D341Med (cell line): Measurements from ENCODE around the gene LMO7.
"Not testable (repeated sequence)": the region's sequence is repeated elsewhere in the genome, so short reads cannot be mapped to it uniquely, and the experiment has no call there.

ENCODE experiments used
- DNase-seq: peaks from one replicate; pipeline ENCODE4 v3.0.0; 2012; ENCODE audit warnings: low spot score

Gene LMO7

DNA sequence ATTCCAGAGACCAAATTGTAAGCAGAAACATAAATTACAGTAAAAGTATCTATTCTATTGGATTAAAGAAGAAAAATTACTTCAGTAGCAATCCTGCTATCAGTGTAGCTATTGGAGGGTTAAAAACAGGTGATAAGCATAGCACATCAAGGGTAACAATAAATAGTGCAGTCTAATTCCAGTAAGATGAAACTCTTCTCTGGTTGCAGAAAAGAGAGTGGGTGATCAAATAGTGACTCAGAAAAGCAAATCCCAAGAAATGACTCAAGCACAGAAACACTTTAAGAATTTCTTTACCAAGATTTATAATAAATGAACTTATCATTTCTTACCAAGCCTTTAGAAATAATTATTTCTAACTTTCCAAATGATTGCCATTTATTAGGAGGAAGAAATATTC is 135.7 kb downstream of the LMO7 start:
- no peak for DNase-seq

DNA sequence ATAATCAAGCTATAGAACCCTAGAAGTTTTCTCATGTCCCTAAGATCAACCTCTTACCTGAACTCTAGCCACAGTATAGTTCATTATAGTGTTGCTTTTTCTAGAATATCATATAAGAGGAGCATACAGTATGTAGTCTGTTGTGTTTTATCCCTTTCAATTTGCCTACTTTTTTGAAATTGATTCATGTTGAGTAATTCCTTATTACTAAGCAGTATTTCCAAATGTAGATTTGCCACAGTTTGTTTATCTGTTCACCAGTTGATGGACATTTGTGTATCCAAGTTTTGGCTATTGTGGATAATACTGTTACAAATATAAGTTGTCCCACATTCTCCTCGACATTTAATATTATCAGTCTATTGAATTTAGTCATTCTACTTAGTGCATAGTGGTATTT is 138.0 kb downstream of the LMO7 start:
- DNase-seq, result no peak

DNA sequence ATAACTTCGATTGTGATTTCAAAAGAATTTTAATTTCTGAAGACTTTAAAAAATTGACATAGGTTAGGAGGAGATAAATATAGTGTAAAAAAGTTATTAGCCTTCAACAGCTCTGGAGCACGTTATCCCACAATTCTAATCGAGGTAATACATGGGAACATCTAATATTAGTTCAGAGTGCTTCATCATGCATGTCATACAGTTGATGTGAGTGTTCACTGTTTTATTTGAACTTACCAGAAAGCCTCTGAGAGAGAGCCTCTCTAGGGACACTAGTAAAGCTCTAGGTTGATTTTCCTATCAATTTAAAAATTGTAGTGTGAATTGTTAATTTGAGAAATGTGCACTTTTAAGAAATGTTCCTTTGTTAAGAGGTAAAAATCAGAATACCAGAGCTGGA is 140.4 kb downstream of the LMO7 start:
- DNase-seq, result no peak

DNA sequence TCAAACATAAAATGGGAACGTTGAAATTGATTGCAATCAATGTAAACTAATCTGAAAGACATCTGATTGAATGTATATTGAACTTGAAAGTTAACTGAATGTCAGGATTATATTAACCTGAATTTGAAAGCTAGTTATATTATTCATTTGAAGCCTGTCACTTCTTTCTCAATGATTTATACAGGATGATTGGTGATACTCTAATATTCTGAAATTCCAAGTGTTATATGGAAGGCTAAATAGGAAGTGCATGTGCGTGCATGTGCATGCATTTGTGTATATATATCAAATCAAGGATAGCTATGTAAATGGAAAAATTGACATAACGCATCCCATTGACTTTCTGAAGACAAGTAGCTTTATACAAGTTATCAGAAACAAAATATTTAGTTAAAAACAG is 143.3 kb downstream of the LMO7 start:
- no peak for DNase-seq

DNA sequence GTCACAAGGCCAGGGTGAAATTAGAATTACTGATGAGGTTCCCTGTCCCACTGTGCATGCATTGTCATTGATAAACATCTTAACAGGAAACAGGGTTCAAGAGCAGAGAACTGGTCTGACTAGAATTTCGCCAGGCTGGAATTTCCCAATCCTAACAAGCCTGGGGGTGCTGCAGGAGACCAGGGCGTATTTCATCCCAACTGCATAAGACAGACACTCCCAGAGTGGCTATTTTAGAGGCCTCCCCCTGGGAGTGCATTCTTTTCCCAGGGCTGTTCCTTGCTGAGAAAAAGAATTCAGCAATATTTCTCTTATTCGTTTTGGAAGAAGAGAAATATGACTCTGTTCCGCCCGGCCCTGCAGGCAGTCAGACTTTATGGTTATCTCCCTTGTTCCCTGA is 144.0 kb downstream of the LMO7 start:
- not testable (repeated sequence) for DNase-seq

DNA sequence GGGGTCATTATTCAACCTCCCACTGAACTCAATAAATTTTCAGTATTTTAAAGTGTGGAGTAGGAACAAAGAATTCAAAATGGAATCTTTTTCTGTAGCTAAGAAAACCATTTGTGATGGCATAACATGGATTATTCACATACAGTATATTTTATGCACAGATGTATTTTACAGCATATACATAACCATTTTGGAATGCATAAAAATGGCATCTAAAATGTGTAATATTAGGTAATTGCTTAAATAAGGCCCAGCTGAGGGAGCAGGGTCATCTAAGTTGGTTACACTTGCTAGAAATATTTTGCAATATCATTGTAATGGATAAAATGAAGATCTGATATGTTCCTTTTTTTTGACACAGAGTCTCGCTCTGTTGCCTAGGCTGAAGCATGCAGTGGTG is 146.9 kb downstream of the LMO7 start:
- no peak for DNase-seq

DNA sequence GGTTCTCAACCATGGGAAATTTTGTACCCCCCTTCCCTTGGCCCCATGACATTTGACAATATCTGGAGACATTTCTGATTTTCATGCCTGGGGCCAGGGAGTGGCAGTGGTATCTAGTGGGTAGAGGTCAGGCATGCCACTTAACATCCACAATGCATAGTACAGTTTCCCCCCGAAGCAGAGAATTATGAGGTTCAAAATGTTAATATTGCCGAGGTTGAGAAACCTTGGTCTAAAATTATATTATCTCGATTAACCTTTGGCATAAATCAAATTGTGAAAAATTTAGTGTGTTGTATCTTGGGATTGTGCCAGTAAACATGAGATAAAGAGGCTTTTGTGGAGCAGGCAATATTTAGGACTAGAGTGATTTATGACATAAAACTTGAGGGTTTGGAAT is 147.9 kb downstream of the LMO7 start:
- no peak for DNase-seq

DNA sequence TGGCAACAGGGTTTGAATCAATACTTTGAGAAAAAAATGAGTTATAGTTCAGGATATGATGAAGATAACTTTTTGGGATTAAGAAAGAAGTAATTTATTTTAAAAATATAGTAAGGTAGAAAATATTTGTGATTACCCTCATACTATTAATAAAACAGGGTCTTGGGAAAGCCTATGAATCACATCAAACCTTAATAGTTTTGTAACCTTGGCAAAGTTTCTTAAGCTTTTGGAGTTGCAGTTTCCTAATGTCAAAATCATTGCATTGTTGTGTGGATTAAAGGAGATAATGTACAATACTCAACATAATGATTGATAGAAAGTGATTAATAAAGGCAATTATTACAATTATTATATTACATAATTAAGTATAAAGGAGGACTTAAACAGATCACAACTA is 149.0 kb downstream of the LMO7 start:
- DNase-seq, result no peak

DNA sequence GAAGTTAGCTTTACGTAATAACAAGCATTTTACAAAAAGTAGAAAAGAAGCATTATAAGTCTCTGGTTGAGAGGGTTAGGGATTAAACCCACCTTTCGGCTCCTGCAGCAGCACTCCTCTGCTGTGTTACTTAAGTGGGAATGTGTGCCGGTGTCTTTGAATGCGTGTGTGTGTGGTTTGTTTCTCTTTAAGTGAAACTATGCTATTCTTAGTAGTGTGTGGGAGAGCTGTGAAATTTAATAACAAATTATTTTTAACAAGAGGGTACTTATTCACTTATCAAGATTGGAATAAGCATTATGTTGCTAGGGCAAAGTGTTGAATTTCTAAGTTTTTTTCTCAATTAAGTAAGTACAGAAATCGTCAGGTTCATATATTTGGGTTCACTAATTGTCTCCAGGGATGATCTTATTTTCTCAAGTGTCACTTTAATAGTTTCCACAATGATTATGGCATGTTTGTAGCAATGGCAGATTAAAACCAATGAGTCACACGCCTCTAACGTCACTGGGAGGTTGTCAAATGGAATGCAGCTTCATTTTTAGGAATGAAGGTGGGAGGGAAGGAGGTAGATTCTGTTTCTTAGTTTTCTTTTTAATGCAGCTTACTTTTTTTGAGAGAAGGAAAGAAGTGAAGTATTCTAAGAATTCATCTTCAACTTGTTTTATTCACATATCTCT is 151.3 kb downstream of the LMO7 start:
- no peak for DNase-seq

DNA sequence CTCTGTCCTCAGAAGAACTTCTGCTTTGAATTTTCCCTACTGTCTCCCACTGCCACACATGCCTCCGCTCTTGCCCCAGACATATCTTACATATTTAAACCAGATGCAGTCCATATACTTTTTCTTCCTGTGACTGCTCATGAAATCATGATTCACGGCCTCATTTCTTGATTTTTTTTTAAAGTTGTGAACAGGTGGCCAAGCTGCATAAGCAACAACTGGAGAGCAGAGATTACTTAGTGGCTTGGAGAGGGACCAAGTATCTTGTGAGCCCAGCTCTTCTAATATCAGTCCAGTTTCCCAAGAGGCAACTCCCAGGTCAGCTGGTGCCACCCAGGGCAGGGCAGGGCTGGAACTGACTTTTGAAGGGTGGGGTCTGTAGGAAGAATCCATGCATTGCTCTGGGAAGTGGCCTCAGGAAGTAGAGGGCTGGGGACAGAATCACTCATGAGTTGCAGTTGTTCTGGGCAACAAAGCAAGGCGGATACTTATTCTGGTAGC is 152.4 kb downstream of the LMO7 start:
- DNase-seq, result no peak

DNA sequence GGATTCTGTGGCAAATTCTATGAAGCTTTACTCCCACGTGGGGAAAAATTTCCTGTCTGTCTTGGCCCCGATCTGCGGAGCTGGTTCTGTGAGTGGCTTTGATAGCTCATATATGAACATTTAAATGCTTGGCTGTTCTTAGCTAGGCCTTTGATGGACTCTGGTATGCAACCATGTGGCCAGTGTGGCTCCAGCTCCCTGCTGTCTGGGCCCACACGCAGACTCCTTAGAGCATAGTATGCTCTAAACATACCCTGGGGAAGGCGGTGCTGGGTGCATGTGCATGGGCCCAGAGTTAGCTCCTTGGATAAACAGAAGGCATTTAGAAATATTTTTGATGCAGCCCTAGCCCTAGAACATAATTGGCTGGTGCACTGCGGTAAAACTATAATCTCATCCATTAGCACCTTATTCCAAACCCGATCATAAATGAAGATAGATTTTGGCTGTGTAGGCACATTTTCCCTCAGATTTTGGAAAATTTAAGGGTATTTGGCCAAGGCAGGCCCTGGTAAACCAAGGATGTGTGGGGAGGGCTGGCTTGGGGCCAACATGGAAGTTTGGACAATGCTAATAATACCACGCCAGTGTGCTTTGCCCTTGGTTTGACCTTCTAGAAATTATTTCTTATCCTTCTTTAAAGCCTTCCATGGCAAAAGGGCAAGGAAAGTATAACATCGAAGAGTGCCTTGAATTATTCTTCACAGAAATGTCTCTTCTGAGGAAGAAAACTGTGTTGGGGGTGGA is 153.5 kb downstream of the LMO7 start:
- DNase-seq, result no peak

DNA sequence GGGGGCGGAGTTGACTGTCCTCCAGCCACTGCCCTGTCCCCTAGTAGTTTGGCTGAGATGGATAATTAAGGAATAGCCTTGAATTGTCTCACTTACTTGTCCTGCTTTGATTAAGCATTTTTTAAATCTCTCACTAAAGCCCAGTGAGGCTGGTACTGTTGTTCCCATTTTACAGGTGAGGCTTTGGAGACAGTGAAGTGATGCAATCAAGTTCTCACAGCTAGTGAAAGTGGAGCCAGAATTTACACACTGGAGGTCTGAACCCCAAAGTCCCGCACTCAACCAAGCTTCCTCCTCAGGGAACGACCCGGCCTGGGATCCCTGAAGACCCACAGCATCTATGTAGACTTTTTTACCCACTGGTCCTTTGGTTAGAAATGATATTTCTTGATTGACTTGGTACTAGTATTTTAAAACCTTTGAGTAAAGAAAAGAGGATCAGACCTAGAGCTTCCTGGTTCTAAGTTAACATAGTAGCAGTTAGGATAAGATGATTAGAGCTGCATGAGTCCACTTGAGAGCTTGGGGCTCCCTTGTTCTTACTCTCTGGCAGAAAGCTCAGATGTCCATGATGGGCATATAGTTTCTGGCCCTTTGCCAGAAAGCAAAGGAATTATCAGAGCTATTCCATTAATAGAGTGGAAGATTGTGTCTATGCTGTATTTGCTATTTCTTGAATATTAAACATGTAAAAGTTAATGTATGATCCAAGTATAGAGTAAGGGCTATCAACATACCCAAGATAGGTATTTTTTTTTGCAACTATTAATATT is 154.3 kb downstream of the LMO7 start:
- DNase-seq, result no peak

DNA sequence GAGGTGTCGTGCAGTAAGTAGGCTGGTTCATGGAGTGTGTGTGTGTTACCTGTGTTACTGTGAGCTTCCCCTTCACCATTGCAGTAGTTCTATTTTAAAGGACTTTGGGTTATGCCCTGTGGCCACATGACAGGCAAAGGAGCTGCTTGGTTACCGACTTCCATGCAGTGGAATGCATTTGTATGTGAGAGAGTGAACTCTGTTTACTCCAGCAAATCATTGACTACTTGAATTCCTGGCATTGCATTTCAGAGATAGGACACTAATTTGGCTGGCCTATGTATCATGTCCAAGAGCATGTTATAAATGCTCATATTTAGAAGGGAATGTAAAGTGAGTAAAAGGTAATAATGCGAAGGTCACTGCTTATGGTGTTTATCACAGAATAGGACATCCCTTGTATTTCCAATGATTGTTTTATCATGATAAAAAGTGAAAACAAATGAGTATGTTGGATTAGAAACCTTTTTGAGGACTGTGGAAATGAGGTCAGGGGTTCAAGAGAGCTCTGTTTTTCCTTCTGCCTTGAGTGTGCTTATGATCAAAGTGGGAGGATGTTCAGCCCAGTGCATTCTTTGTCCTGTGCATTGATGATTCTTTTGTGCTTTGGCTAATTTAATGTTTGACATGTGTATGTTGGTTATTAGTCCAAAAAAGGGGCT is 156.5 kb downstream of the LMO7 start:
- no peak for DNase-seq

DNA sequence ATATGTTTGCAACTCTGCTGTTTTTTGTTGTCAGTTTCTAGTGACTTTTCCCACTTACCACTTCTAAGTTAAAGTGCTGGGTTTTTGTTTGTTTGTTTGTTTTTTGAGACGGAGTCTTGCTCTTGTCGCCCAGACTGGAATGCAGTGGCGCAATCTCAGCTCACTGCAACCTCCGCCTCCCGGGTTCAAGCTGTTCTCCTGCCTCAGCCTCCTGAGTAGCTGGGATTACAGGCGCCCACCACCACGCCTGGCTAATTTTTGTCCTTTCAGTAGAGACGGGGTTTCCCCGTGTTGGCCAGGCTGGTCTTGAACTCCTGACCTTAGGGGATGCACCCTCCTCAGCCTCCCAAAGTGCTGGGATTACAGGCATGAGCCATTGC is 157.0 kb downstream of the LMO7 start:
- DNase-seq, result not testable (repeated sequence)

DNA sequence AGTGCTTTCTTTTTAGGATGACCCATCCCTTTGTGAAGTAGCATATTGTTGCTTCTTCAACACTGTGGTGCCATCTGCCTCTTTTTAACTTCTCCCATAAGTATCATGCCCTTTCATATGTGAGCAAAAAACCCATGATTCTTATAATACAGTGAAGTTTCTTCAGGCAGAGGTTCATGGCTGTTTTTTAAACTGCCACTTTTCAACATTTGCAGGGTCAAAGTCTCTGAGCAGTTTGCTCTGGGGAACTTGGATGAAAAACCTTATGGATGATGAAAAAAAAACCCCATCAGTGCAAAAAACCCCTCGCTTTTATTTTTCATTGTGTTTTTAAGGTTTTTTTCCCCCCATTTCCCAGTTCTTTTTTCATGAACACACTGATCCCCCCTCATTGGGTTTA is 158.5 kb downstream of the LMO7 start:
- no peak for DNase-seq

DNA sequence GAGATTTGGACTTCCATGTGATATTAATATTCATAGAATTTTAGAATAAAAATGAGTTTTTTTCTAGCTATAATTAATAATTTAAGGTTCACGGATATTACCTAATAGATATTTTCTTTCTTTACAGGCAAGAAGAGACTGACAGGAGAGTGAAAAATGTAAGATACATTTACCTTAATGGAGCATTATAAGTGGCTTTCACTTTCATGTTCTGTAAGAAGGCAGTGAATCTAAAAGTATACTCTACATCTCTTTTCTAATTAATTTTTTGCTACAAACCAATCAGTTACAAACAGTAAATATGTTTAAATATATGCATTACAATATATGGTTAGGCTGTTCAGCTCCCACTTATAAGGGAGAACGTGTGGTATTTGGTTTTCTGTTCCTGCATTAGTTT is 159.1 kb downstream of the LMO7 start:
- no peak for DNase-seq

DNA sequence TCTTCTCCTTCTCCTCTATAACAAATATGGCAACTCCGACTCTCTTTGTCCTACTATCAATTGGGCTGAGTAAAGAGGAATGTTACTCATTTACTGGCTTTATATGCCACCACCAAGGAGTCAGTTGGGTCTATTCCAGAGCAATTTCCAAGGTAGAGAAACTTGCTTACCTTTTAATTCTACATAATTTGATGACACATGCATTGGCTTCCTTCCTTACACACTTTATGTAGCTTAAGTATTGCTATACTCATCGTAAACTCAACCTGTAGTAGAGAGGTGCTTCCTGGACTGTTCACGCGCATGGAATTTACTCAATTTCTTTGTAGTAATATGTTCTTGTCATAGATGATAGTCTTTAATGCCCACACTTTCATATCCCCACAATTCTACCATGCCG is 160.7 kb downstream of the LMO7 start:
- no peak for DNase-seq

DNA sequence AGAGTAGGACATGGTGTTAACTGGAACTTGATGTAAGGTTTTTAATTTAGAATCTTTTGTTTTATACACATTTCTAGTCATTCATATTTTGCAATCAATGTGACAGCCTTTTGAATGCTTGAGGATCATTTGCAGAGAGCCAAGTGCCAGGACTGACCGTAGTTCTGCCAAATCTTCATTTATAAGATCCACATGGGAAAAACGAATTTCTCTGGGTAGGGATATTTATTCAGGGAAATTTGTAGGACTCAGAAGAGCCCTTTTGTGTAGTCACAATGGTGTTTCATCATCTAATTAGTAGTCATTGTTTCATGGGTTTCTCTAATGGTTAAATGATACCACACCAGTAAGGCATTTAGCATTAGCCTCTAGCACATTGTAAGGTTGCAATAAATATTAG is 161.1 kb downstream of the LMO7 start:
- no peak for DNase-seq

DNA sequence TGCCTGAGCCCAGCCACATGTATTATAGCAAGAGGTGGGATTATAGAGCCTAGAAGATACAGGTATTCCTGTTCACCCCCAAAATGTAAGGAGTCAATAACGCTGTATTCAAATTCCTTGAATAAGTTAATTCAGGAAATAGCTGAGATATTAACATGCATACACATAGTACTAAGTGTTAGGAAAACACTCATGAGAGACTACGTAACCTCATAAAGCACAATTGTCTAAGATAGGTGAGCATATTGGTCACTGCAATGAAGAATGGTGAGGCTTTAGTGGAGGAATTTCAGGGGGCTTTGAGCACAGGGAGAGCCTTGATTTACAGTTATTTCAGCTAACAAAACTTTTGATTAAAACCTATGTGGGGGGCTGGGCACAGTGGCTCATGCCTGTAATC is 161.6 kb downstream of the LMO7 start:
- DNase-seq, result no peak

DNA sequence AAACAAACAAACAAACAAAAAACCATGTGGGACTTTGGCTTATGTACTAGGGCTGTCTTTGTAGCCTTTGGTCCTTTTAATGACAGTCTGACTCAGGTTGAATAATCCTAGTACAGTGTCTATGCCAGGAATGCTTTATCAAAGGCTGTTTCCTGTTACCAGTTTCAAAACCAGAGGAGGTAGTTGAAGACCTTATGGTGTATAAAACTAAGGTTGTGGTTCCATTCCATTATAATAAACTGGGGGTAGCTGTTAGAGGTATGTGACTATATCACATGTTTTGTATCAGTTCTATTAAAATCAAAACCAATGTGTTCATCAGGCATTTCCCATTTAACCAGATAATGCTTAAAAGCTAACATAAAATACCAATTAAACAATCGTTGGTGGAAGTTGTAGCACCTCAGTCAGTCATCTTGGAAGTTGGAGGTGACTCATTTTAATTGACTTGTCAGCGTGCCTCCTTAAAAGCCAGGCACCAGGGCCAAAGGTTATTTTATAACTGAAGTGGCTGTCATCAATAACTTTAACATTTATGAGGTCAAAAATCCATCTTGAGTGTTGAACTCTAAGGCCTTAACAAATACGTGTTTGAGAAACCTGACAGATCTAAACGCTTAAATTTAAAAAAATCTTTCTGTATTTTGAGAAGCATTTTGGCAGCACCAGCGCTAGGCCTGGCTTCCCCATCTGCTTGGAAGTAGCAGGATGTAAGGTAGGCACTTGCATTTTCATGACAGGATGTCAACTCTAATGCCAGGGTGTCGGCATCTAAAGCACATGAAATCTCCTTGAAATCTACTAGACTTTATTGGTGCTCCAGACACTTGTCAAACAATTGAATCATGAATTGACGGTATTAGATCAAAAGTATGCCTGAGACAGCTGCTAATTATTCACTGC is 162.5 kb downstream of the LMO7 start:
- DNase-seq, result no peak

DNA sequence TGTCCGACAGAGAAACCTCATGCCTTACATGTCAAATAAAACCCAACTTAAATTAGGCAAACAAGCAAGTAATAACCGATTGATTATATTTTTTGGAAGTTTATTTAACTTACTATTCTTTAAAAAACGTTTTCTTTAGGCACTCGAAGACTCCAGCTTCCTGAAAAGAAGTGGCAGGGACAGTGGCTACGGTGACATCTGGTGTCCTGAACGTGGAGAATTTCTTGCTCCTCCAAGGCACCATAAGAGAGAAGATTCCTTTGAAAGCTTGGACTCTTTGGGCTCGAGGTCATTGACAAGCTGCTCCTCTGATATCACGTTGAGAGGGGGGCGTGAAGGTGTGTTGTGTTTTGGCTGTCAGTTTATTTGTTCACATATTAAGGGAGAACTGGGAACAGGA is 164.4 kb downstream of the LMO7 start:
- no peak for DNase-seq
